KMS-11 (cell line): ENCODE results near the gene COL13A1.

Source experiments
- H2AFZ ChIP-seq: fragments of 200-600 bp; sonication (generic); 2 replicates; pipeline ENCODE4 v1.6.1; 2016; ENCODE audit warnings: antibody characterized with exemption, mixed run types, low read depth
- H3K27ac ChIP-seq: fragments of 200-600 bp; sonication (generic); 2 replicates; pipeline ENCODE4 v1.6.1; 2016; ENCODE audit warnings: mild to moderate bottlenecking, mixed run types
- H3K27me3 ChIP-seq: fragments of 200-600 bp; sonication (generic); 2 replicates; pipeline ENCODE4 v1.6.1; 2017; ENCODE audit warnings: mild to moderate bottlenecking, low read depth, mixed run types, moderate library complexity; ENCODE audit not compliant: insufficient read depth
- H3K36me3 ChIP-seq: fragments of 200-600 bp; sonication (generic); 2 replicates; pipeline ENCODE4 v1.6.1; 2017; ENCODE audit warnings: mild to moderate bottlenecking, mixed run types; ENCODE audit not compliant: insufficient read depth
- H3K4me1 ChIP-seq: fragments of 200-600 bp; sonication (generic); 2 replicates; pipeline ENCODE4 v1.6.1; 2016; ENCODE audit warnings: mild to moderate bottlenecking, low read depth, mixed run types; ENCODE audit not compliant: poor library complexity, severe bottlenecking
- H3K4me2 ChIP-seq: fragments of 200-600 bp; sonication (generic); 2 replicates; pipeline ENCODE4 v1.7.0; 2016; ENCODE audit warnings: mild to moderate bottlenecking, mixed run types
- H3K4me3 ChIP-seq: fragments of 200-600 bp; sonication (generic); IDR thresholded peaks from 2 replicates; pipeline ENCODE4 v1.6.1; 2017; ENCODE audit warnings: low read depth, low read length, mixed read lengths; ENCODE audit not compliant: insufficient read depth
- H3K79me2 ChIP-seq: fragments of 200-600 bp; sonication (generic); 2 replicates; pipeline ENCODE4 v1.6.1; 2016; ENCODE audit warnings: low read depth, mixed run types; ENCODE audit not compliant: insufficient read depth
- H3K9ac ChIP-seq: fragments of 200-600 bp; sonication (generic); 2 replicates; pipeline ENCODE4 v1.6.1; 2016; ENCODE audit warnings: mild to moderate bottlenecking, mixed run types
- H4K20me1 ChIP-seq: fragments of 200-600 bp; sonication (generic); 2 replicates; pipeline ENCODE4 v1.6.1; 2016; ENCODE audit warnings: mild to moderate bottlenecking, mixed run types; ENCODE audit not compliant: insufficient read depth
- CTCF ChIP-seq: fragments of 200-600 bp; sonication (generic); conservative IDR thresholded peaks from 2 replicates; pipeline ENCODE4 v1.6.1; 2017; ENCODE audit warnings: low read depth, mild to moderate bottlenecking, antibody characterized with exemption, low read length, moderate library complexity, mixed read lengths

COL13A1 gene

GRCh38 chr10:69939061-69939460 lies 137.4 kb downstream of the COL13A1 start:
- H3K79me2 ChIP-seq, result no peaks in the 10 kb centered on the region
- H3K27ac ChIP-seq, result no peak overlapping the region
- no peak overlapping the region for H3K9ac ChIP-seq
- no peaks in the 10 kb centered on the region for H3K36me3 ChIP-seq
- no peaks in the 10 kb centered on the region for H4K20me1 ChIP-seq
- no peak overlapping the region for H3K4me2 ChIP-seq
- H2AFZ ChIP-seq, result no peak overlapping the region
- H3K4me1 ChIP-seq, result no peaks in the 10 kb centered on the region
- no peak for TF ChIP-seq CTCF
- peaks cover 53% of the 10 kb centered on the region for H3K27me3 ChIP-seq
- no peak overlapping the region for H3K4me3 ChIP-seq

- Histone ChIP-seq H3K4me2 (no peak overlapping the region), H3K27me3 (peaks cover 53% of the 10 kb centered on the region), H3K4me3 (no peak overlapping the region), H3K36me3 (no peaks in the 10 kb centered on the region), H3K27ac (no peak overlapping the region), H3K79me2 (no peaks in the 10 kb centered on the region), H4K20me1 (no peaks in the 10 kb centered on the region), H3K4me1 (no peaks in the 10 kb centered on the region), H2AFZ (no peak overlapping the region), H3K9ac (no peak overlapping the region)
- no peak for TF ChIP-seq CTCF
Observed at GRCh38 chr10:69939481-69939880, 137.8 kb downstream of the COL13A1 start.

- TF ChIP-seq CTCF, result no peak
- Histone ChIP-seq H3K27ac (no peak overlapping the region), H3K36me3 (no peaks in the 10 kb centered on the region), H2AFZ (no peak overlapping the region), H3K4me1 (no peaks in the 10 kb centered on the region), H3K4me3 (no peak overlapping the region), H3K9ac (no peak overlapping the region), H3K27me3 (peaks cover 55% of the 10 kb centered on the region; the same call in 1 of the 2 replicates), H3K4me2 (no peak overlapping the region), H3K79me2 (no peaks in the 10 kb centered on the region), H4K20me1 (no peaks in the 10 kb centered on the region)
Observed at GRCh38 chr10:69941730-69942129, 140.0 kb downstream of the COL13A1 start.

- H2AFZ ChIP-seq, result no peak overlapping the region
- no peak for TF ChIP-seq CTCF
- no peaks in the 10 kb centered on the region for H3K79me2 ChIP-seq
- H3K4me1 ChIP-seq, result no peaks in the 10 kb centered on the region
- no peak overlapping the region for H3K4me2 ChIP-seq
- H3K36me3 ChIP-seq, result no peaks in the 10 kb centered on the region
- H3K27me3 ChIP-seq, result peaks cover 53% of the 10 kb centered on the region; the same call in 1 of the 2 replicates
- H4K20me1 ChIP-seq, result no peaks in the 10 kb centered on the region
- no peak overlapping the region for H3K9ac ChIP-seq
- no peak overlapping the region for H3K27ac ChIP-seq
- H3K4me3 ChIP-seq, result no peak overlapping the region
Observed at GRCh38 chr10:69943292-69943820, 141.7 kb downstream of the COL13A1 start.
